Epithelial cell of prostate (primary cell): ENCODE results near the gene TRERF1.
A peak's percentile ranks its signal among the peaks of the same experiment; 100 is the strongest.
"Not testable (repeated sequence)": the region's sequence is repeated elsewhere in the genome, so short reads cannot be mapped to it uniquely, and the experiment has no call there.

ENCODE experiments used
- DNase-seq: peaks from one replicate; pipeline ENCODE4 v3.0.0-alpha.2; 2011; ENCODE audit warnings: low read depth, low spot score
- H3K27ac ChIP-seq: fragments of 450-650 bp; 2 replicates; pipeline ENCODE4 v1.5.1; 2017; ENCODE audit warnings: mild to moderate bottlenecking

TRERF1 gene

DNA sequence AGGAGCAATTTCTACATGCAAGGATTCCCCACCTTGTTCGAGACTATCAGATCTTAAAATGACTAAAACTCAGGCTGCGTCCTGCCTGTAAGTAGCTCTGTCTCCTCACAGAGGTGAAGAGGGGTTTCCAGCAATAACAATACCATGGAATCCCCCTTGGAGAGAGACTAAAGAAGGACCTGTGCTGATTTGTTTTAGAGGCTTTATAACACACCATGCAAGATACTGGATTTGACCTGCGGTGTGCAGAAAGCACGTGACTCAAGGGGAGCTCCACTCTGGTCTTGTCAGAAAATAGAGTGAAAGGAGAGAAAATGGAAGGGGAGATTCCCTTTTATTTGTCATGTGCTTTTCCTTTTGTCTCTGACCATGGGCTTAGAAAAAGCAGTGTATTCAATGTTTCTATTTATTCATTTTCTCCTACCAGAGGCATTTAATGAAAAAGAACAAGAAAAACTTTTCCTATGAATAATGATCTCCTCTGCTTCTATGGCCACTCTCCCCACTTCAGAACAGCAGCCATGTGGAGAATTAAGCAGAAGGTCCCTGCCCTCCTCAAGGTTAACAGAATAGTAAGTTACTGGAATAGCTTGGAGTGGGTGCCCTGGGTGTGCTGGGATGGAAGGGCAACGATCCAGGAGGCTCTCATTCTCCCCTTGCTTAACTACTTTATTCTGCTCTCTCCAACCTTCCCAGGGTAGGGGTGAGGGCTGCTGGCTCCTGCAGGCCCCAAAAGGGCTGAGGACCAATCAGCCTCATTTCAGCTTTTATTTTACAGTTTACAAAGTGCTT, 214.8 kb downstream of the TRERF1 start:
- H3K27ac ChIP-seq, result no peak overlapping the region

DNA sequence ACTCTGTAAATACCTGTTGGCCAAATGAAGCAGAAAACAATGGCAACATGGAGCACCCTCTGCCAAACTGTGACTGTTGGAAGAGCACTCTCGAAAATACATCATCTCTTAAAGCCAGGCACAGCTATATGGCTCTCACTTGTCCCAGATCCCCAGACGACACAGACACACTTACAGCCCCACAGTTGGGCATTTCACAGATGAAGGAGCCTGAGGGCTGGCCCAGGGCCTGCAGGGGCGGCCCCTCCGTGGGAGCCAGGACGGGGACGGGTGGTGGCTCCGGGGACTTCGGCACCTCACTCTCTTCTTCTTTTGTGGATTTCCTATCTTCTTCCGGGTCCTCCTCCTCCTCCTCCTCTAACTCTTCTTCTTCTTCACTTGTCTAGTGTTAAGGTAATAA, 215.7 kb downstream of the TRERF1 start:
- no peak for DNase-seq
- H3K27ac ChIP-seq, result no peak overlapping the region

More for the DNA sequence above, 214.8 kb downstream of the TRERF1 start:
- DNase-seq, result no peak

DNA sequence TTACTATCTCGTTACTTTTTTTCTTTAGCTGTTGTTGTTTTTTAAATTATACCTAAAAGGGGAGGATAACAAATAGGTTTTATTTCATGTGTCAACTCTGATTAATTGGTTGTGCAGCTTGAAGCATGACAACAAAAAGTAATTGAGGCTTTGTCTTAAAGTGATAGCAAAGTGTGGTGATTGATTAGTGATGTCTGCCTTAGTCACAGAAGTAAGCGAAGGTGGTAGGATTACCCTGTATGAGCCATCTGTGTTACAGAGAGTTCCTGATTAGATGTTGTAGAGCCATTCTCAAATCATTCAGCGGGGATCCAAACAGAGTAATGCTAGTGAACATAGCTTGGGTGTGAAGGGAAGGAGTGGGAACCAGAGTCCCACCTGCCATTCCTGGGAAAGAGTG, 219.7 kb downstream of the TRERF1 start:
- no peak for DNase-seq
- no peak overlapping the region for H3K27ac ChIP-seq

DNA sequence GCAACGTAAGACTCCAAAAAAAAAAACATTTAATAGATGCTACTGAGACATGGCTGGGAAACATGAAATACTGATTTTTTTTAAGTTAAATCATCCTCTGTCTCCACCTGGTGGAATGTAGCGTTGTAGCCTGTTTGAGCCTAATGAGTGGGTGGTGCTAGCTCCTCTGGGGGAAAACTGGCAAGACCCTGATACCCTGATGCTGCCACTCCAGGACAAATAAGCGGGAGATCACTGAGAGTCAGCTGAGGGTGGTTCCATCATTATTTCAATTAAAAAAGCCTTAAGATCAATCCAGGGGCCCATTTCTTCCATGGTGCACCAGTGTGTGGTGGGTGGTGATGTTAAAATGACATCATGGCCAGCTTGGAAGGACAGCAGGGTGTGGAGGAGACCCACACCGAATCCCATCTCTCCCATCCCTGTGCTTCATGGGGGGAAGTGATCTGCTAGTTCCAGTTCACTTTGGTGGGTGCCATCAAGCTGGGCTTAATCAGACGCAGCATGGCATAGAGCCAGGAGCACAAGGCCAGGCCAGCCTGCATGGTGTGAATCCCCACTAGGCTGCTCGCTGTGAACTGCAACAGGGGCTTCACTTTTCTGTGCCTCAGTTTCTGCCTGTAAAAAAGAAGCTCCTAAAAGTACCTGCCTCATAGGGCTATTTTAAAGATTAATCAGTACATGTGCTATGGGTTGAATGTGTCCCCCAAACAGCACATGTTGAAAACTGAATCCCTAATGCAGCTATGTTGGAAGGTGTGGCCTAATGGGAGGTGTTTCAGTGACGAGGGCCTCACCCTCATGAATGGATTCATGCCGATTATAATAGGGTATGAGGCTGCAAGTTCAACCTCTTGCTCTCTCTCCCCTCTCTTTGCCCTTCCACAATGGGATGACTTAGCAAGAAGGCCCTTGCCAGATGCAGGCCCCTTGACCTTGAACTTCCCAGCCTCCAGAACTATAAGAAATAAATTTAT, 221.1 kb downstream of the TRERF1 start:
- no peak for DNase-seq
- H3K27ac ChIP-seq, result no peak overlapping the region

DNA sequence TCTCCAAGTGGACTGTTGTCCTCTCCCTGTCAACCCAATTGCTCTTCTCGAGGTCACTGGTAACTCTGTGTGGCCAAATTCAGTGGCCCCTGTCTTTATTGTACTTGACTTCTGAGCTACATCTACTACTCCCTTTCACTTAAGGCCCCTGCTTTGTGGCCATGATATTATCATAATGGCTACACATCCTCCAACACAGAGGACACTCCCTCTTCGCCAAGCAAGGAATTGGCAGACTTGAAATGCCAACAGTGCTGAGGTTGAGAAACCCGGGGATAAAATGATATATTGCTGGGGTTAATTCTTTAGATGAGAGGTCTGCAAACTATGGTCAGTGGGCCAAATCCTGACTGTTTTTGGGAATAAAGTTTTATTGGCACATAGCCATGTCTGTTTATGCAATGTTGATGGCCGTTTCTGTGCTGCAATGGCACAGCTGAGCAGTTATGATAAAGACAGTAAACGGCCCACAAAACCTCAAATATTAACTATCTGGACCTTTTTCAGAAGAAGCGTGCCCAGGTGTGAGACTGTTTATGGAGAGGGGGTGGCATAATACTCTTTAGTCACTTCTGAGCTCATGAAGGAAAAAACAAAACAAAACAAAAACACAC, 222.1 kb downstream of the TRERF1 start:
- no peak overlapping the region for H3K27ac ChIP-seq

DNA sequence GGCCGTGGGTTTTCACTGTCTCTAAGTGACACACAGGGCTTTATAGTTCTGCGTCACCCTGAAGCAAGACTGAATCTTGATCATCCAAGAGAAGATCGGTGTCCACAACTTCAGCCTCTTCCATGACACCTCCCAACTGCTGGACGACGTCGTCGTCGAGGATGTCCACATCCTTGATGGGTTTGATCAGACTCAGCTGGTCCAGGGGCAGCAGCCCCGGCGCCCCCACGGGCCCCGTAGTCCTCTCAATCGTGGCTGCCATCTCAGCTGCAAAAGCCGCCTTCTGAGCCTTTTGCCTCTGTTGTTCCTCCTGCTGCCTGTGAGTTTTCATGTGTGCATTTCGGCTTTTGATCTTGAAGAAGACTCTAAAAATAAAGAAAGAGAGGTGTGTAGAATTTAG, 223.4 kb downstream of the TRERF1 start:
- H3K27ac ChIP-seq, result peak overlapping the region; percentile 98

More for the DNA sequence above, 222.1 kb downstream of the TRERF1 start:
- no peak for DNase-seq

DNA sequence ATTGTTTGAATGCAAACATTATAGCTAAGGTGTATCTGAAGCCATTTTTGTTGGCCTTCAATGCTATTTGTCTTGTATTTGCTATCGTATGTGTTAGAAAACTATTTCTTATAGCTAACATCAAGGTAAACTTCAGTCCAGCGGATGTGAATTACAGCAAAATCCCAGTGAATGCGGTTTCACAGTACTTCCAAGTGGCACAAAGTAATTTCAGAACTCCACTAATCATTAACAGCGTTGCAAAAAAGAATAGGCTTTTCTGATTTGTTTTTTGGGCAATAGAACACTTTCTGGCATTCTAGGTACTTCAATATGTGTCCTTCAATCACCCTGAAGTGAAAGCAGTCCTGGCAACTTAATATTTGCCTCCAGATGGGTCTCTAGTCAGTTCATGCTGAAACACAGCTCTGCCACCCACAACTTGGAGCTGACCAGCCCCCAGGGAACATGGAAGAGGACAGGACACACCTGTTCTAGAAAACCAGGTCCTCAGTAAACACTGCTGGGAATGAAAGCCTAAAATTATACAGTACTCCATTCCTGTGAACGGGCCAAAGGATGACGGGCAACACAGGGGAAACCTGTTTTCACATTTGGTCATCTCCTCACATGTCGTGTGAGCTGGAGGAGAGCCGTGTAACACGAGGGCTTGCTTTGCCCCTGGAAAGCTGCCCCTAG, 224.4 kb downstream of the TRERF1 start:
- peak overlapping the region; percentile 98 for H3K27ac ChIP-seq
- no peak for DNase-seq

More for the DNA sequence above, 223.4 kb downstream of the TRERF1 start:
- no peak for DNase-seq

DNA sequence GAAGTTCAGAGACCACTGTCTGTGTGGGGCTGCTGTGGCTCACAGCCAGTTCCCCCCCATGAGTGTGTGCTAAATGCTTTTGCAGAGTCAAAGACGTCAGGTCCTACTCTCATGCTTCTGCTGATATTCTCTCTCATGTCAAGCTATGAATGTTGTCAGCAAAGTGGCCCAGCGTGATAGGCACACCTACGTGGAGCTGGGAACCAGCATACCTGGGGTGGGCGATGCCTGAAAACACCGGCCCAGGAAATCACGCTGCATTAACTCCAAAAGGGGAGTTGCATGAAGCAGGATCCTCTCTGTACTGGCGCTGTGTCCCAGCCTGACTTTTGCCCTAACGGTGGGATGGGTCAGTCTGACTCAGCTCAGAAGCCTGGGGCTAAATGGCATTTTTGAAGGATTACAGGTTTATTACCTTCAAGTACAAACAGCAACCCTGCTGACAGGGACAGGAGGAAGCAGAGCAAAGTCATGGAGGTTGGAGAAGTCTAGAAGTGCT, 225.0 kb downstream of the TRERF1 start:
- peak; percentile 93 for DNase-seq
- H3K27ac ChIP-seq, result peak overlapping the region; percentile 98

DNA sequence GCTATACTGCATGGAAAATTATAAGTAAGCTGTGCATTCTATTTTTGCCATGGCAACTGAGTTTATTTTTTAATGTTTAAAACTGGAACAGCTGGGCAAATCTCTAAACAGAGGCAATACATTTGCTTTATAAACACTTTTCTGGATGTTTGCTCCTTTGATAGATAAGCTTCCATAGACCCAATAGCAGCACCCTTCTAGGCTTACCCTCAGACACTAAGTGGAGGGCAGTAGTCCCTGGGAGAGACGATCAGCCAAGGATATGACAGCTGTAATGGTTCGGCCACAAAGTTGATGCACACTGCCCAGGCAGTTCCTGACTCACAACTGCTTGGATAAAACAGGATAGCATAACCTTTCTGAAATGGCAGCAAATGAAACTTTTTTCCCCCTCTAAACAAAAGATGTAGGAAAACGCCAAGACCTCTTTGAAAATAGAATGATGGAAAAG, 225.5 kb downstream of the TRERF1 start:
- no peak for DNase-seq
- peak overlapping the region; percentile 98 for H3K27ac ChIP-seq

DNA sequence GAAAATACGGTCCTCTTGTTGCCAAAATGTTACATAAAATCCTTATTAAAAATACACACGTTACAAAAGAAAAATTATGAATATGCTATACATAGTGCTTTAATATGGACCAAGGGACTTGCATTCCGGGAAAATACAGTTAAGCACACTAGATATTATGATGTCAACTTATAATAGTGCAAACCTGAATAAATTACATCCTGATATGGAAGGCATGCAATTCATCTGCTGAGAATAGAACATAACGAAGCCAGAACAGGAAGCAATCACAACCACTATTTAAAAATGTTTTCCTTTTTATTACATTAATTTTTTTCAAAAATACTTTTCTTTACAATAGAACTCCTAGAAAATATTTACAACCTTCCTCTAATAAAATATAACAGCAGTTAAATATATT, 226.3 kb downstream of the TRERF1 start:
- H3K27ac ChIP-seq, result peak overlapping the region; percentile 98
- DNase-seq, result no peak

DNA sequence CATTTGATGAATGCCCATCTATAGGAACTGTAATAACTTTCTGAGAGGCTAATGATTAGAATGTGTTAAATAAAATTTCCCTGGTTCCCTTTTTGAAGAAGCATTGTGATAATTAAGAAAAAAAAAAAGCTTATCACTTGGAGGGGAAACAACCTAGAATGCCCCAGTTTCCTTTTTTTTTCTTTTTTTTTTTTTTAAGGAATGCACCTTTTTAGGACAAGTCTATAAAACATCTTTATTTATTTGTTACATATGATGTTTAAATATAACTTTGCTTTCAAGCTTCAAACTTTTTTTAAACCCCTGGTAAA, 226.7 kb downstream of the TRERF1 start:
- no peak for DNase-seq
- H3K27ac ChIP-seq, result peak overlapping the region; percentile 98

DNA sequence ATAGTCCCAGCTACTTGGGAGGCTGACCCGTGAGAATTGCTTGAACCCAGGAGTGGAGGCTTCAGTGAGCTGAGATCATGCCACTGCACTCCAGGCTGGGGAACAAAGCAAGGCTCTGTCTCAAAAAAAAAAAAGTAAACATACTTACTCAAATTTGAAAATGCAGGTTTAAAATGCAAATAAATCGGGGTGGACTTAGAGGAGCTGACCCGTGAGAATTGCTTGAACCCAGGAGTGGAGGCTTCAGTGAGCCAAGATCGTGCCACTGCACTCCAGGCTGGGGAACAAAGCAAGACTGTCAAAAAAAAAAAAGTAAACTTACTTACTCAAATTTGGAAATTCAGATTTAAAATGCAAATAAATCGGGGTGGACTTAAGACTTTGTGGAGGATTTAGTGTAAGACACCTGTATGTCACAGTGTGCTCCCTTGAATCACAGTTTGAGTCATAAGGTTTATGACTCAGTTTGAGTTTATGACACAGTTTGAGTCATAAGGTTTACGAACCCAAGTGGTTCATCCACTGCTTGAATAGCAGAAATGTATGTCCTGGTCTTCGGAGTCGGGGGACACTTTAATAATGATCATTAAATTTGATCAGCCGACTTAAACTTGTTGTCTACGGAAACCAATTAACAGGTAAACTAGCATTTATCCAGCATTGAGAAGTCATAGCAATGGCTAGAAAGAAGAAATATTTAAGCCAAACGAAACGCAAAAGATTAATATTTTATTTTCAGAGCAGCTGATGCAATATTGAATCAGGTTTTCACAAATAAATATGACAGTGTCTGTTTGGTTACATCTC, 227.3 kb downstream of the TRERF1 start:
- peak overlapping the region; percentile 98 for H3K27ac ChIP-seq
- DNase-seq, result peak; percentile 89

DNA sequence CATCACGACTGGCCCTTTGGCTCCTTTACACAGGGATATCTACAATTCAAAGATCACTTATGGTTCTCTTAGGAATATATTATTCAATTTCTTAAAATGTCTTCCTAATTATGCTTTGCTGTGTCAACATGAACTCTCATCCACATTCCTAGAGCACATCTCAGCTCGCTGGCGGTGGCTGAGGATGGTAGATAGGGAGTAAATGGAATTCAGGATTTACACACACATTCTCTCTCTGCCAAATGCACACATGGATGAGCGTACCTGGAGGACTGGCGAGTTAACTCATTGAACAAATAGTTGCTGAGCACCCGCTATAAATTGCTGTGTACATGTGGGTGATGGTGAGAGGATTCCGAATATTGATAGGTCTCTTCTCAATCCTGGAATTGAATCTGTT, 229.3 kb downstream of the TRERF1 start:
- DNase-seq, result no peak
- H3K27ac ChIP-seq, result peak overlapping the region; percentile 98

DNA sequence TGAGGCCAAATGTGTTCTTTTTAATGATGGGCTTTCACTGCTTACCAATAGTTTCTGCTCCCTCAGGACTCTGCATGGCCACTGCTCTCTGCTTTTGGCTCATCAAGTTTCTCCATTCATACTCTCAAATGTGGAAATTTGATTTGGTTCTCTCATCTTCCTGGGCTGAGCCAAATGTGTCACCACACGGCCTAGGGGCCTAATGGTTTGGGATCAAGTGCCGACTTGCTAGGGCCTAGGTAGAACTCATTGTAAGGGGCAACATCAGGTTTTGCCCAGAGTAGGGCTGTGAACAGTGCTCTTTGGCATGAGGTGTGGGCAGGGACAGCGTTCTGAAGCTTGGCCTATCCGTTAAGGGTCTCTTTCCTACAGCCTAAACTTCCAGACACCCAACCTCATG, 230.2 kb downstream of the TRERF1 start:
- H3K27ac ChIP-seq, result peak overlapping the region; percentile 98
- no peak for DNase-seq

DNA sequence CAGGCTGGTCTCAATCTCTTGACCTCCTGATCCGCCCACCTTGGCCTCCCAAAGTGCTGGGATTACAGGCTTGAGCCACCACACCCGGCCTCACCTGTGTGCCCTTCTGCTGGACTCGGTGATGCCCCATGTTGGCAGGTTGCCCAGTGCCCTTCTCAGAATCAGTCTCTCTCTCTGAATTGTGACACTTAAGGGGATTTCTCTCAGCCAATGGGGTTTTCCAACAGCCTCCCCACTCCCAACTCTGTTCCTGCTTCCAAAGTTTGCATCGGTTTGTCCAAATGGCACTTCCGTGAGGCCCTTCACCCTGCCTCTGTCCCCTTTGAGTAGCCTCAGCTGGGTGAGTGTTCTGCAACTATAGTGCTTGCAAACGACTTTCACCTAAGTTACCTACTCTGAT, 230.9 kb downstream of the TRERF1 start:
- DNase-seq, result no peak
- H3K27ac ChIP-seq, result peak overlapping the region; percentile 98

DNA sequence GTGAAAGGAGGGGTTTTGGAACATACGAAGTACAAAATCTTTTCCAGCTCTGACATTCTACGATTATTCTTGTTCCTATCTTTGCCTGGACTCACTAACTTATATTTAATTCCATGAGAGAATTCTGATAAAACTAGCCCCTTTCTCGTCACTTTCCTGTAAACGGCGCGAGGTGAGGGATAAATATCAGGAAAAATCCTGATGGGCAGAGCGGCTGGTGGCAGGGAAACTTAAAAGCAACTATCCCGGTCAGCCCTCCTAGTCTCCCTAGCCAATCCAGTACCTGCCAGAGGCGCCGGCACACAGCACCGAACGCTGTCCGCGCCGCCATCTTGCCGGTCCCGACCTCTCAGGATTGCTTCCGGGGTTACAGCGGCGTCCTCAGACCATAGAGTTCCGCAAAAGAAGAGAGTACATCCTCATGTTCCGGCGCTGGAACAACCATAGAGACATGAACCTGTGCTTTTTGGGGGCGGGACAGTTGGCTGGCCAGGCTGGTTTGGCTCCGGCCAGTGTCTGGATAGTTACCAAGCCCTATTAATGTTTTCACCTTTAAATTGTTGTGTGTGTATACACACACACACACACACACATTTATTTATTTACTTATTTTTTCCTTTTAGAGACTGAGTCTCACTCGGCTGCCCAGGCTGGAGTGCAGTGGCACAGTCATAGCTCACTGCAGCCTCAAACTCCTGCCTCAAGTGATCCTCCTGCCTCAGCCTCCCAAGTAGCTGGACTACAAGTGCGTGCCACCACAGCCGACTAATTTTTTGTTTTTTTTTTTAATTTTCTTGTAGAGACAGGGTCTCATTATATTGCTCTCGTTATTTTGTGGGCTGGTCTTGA, 234.0 kb downstream of the TRERF1 start, which contains the start of gene MRPS10:
Gene MRPS10 (minus strand): TSS at position 343 of the 849 bp plus-strand sequence. CDS start 12 bp downstream, at position 331.
- DNase-seq, result peak; percentile 81
- peak within 1 kb of the TSS; percentile 75 for H3K27ac ChIP-seq

DNA sequence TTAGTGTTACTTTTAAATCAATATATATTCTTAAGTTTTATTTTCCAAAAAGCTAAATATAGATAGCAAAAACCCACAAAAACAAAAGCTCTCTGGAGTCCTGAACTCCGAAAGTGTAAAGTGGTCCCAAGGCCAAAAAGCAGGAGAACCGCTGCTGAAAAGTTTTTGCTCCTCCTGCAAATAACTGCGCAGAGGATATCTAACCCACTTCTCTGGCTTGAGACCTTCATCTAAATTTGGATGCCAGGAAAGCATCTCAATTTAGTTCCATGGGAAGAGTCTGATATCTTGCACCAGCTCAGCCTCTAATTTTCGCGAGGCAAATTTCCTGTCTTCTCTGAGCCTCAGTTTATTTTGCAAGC, 234.6 kb downstream of the TRERF1 start:
- no peak for DNase-seq
- peak overlapping the region; percentile 75 for H3K27ac ChIP-seq

DNA sequence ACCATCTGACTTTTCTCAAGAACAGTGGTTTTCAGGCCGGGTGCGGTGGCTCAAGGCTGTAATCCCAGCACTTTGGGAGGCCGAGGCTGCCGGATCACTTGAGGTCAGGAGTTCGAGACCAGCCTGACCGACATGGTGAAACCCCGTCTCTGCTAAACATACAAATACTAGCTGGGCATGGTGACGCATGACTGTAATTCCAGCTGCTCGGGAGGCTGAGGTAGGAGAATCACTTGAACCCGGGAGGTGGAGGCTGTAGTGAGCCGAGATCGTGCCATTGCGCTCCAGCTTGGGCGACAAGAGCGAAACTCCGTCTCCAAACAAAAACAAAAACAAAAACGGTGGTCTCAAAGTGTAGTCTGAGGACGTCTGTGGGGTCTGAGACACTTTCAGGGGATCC, 235.2 kb downstream of the TRERF1 start:
- not testable (repeated sequence) for DNase-seq
- H3K27ac ChIP-seq, result peak overlapping the region; percentile 75
